ENCODE measurements around the gene RSBN1L. TPM values are rescaled to one million over a fixed set of nuclear protein-coding genes. Genes with fewer than 3 reads are reported as not detected.

The RSBN1L gene
- total RNA-seq, 1 donor from 2014 or later: 12.8 TPM

DNA sequence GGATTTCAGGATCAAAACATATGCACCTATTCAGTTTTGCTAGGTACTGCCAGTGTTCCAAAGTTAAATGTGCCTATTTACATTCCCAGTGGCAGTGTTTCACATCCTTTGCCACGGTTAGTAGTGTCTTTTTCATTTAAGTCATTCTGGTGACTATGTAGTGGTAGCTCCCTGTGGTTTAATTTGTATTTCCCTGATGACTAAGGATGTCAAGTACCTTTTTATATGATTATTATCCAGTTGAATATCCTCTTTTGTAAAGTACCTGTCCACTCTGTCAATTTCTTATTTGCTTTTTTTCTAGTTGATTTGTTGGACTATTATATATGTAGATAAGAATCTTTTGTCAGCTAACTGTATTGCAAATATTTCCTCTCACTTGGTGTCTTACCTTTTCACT lies 56.9 kb downstream of the RSBN1L start:
- Histone ChIP-seq H3K9me3 (no peaks in the 10 kb centered on the region), H3K36me3 (peaks cover 0 to 4% of the 10 kb centered on the region in 2 donors), H3K27ac (no peak overlapping the region), H3K4me1 (no peaks in the 10 kb centered on the region), H3K27me3 (no peaks in the 10 kb centered on the region), H3K4me3 (no peak overlapping the region)
- TF ChIP-seq, protein P1, sequence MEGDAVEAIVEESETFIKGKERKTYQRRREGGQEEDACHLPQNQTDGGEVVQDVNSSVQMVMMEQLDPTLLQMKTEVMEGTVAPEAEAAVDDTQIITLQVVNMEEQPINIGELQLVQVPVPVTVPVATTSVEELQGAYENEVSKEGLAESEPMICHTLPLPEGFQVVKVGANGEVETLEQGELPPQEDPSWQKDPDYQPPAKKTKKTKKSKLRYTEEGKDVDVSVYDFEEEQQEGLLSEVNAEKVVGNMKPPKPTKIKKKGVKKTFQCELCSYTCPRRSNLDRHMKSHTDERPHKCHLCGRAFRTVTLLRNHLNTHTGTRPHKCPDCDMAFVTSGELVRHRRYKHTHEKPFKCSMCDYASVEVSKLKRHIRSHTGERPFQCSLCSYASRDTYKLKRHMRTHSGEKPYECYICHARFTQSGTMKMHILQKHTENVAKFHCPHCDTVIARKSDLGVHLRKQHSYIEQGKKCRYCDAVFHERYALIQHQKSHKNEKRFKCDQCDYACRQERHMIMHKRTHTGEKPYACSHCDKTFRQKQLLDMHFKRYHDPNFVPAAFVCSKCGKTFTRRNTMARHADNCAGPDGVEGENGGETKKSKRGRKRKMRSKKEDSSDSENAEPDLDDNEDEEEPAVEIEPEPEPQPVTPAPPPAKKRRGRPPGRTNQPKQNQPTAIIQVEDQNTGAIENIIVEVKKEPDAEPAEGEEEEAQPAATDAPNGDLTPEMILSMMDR (IDR thresholded peaks at IDR 0.05): no peak
- intact Hi-C loops (cut with DNase I): no loop called here
- no peak for DNase-seq (ENCODE audit: low spot score in 2 of 2)

DNA sequence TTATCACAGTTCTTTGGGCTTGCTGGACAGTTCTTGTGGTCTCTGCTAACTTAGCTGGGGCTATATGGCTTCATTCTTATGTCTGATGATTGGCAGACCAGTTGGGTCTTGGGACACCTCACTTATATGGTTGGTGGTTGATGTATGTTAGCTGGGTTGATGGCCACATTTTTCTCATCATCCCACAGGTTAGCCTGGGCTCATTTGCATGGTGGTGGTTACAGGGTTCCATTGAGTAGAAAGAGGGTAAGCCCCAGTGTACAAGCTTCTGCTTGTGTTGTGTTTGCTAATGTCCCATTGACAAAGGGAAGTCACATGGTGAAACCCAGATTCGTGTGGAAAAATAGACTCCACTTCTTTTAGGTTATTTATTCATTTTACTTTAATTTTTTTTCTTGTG lies 61.3 kb downstream of the RSBN1L start:
- Histone ChIP-seq H3K4me3 (no peak overlapping the region), H3K9me3 (no peaks in the 10 kb centered on the region), H3K27me3 (no peaks in the 10 kb centered on the region), H3K27ac (no peak overlapping the region), H3K4me1 (no peaks in the 10 kb centered on the region), H3K36me3 (no peaks in the 10 kb centered on the region)
- DNase-seq (ENCODE audit: low spot score in 2 of 2): no peak
- intact Hi-C loops (cut with DNase I): loop anchor here (5.0 kb wide), 1 partner anchor 60 kb away; the partner anchor contains the start of gene RSBN1L
- TF ChIP-seq, protein P1 (IDR thresholded peaks at IDR 0.05): no peak

DNA sequence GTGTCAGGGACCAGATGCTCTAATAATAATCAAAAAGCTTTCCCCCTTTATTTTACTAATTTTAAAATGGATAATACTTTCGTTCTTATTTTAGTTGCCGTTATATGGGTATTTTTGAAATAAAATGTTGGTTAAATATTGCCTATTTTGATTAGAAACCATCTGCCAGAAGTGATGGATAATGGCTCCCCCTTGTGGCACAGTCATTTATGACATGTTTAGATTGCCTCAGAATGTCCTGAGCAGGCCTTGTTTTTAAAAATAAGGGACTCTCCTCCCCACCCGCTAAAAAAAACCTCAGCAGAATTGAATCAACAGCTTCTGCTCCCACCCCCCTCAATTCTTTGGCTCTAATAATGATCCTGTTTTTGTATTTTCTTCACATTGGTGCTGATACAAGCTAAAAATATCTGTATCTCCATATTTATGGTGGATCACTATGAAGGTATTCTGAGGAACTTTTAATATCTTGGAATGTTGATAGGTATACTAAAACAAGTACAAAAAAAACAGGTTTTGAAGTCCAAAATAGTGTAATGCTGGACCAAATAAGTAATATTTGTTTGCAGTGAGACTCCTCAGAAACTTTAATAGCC lies 63.1 kb downstream of the RSBN1L start:
- H3K9me3 ChIP-seq: no peaks in the 10 kb centered on the region
- peak in 1 of 2 donors; percentile 78 for DNase-seq (ENCODE audit: low spot score in 2 of 2)
- no peaks in the 10 kb centered on the region for H3K36me3 ChIP-seq
- intact Hi-C loops (cut with DNase I): loop anchor here (1.0 to 5.0 kb wide), 2 partner anchors 62 to 108 kb away; partner anchors contain the start of gene RSBN1L
- H3K27ac ChIP-seq: no peak overlapping the region
- H3K27me3 ChIP-seq: no peaks in the 10 kb centered on the region
- TF ChIP-seq, protein P1 (IDR thresholded peaks at IDR 0.05): peak; percentile 73 to 83 (median 75)
- no peak overlapping the region for H3K4me3 ChIP-seq
- no peaks in the 10 kb centered on the region for H3K4me1 ChIP-seq

DNA sequence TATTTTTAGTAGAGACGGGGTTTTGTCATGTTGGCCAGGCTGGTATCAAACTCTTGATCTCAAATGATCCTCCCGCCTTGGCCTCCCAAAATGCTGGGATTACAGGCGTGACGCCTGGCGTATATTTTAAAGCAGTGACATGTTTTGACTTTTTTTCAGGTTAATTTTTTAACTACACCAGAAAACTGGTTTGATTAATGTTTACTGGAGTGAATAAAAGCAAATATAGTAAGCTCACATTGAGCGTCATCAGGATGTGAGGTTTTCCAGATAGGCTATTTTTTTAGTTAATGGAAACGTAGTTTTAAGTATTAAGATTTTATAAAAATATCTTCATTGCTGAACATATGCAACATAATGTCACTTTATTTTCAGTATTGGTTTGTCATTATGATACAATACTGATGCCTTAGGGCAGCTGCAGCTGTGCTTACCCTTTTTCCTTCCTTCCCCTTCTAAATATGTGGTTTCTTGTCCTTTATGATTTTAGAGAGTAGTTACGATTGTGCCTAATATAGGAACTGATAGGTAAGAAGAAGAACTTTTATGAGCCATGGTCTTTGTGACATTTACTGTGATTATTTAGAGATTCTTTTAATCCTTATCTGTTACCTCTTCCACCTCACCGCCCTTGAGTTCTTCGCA lies 64.7 kb downstream of the RSBN1L start:
- Histone ChIP-seq H3K27me3 (no peaks in the 10 kb centered on the region), H3K4me1 (no peaks in the 10 kb centered on the region), H3K27ac (no peak overlapping the region), H3K36me3 (no peaks in the 10 kb centered on the region), H3K4me3 (no peak overlapping the region), H3K9me3 (no peaks in the 10 kb centered on the region)
- intact Hi-C loops (cut with DNase I): no loop called here
- DNase-seq (ENCODE audit: low spot score in 2 of 2): no peak
- TF ChIP-seq, protein P1 (IDR thresholded peaks at IDR 0.05): no peak

DNA sequence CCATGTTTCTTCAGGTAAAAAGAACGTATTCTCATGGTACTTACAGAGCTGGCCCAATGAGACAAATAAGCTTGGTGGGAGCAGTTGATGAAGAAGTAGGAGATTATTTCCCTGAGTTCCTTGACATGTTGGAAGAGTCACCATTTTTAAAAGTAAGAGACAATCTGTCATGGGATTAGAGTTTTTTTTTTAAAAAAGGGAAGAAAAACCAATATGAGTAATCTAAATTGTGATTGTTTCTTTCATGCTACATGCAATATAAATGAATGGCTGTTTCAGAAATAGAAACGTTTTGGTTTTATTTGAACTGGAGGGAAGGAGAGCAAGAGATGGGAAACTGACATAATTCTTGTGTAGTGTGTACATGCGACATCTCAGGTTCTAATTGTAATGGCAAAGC lies 69.2 kb downstream of the RSBN1L start:
- TF ChIP-seq, protein P1 (IDR thresholded peaks at IDR 0.05): no peak
- DNase-seq (ENCODE audit: low spot score in 2 of 2): no peak
- H3K4me3 ChIP-seq: no peak overlapping the region
- no peaks in the 10 kb centered on the region for H3K4me1 ChIP-seq
- H3K27ac ChIP-seq: no peak overlapping the region
- intact Hi-C loops (cut with DNase I): no loop called here
- peaks cover 11 to 14% of the 10 kb centered on the region in 2 donors for H3K36me3 ChIP-seq
- H3K9me3 ChIP-seq: no peaks in the 10 kb centered on the region
- no peaks in the 10 kb centered on the region for H3K27me3 ChIP-seq

All from ascending aorta (tissue), 2 donors.